ENCODE data around the gene PGM5.

The PGM5 gene

DNA sequence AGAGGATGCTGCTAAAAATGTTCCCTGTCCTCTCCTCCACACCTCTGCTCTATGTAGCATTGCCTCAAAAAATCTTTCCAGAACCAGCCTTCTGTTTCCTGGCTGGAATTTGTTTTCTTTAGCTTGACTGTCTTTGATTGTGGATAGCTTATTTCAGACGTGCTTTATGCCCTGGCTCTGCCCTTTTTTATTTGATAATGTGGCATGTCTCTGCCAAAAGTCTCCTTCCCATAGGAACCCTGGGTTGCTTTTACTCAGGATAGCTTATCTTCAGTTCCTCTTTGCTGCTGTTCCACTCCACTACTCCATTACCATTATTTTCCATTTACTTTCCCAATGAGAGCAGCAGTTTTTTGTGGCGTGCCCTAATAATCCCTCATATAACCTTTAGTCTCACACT is 185.2 kb downstream of the PGM5 start:
- no peak for DNase-seq

DNA sequence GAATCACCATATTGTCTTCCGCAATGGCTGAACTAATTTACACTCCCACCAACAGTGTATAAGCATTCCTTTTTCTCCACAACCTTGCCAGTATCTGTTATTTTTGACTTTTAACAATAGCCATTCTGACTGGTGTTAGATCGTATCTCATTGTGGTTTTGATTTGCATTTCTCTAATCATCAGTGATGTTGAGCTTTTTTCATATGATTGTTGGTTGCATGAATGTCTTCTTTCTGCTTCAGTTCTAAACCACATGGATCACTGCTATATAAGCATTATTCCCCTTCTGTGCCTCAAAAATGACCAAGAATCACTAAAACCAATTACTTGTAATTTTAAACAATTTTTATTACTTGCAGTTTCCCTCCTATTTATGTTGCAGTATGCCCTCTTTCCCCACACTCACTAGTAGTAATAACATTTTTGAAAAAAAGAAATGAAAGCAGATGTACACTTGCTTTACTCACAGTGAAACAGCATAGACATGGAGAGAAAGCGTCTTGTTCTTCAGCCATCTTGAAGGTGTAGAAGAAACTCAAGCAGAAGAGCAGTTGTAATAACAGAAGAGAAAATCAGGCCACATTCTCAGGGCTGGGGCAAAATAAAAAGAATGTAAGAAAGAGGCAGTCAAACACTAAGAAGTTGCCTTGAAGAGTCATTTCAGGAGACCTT is 188.8 kb downstream of the PGM5 start:
- no peak for DNase-seq

DNA sequence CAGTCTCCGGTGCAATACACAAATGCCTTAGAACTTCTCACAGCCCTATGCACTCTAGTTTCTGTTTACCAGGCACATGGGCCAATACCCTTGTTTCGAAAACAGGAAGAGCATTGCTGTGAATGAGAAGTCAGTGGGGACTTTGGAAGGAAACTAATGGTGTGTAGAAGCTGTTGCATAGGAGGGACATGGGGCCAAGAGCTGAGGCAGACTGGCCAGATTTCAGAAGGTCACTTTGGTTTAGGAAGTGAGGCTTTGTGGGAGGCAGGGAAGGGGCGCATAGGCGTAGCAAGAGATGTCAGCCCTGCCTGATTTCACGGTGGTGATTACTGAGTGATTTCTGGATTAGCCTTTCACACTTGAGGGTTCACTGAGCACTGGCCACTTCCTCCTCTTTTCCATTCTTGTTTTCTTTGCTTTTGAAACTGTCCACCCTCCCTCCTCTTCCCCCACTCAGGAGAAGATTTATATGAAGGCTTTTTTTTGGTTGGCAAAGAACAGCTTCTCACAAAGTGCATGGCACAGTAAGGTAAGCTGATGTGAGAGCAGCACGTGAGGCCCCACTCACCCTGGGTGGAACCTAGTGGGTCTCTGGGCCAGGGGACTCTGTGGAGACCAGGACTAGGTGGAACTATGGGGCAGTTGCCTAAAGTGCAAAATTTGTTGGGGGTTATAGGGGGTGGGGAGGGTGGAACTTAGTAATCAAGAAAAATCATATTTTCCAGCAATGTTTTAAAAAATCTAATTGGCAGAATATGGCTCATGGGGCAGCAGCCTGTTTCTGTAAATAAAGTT is 190.4 kb downstream of the PGM5 start:
- DNase-seq: no peak

GRCh38 chr9:68547417-68547816 is 191.0 kb downstream of the PGM5 start:
- DNase-seq: no peak

DNA sequence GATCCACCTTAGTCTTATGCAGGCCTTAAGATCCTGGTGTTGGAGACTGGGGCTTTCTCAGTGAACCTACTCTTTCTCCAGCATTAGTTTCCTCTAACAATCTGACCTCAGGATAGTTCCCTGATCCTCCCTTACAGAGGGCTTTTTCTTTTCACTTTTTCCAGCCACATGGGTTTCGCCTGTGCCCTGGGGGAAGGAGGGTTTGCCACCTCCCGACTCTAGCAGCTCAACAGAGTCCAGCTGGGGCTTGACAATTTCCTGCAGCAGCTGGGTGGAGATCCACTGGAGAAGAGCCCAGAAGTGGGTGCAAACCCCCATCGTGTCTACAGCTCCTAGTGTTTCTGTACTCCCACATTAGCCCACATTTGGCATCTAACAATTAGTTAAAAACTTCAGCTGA is 191.8 kb downstream of the PGM5 start:
- no peak for DNase-seq

- no peak for DNase-seq
These were observed 194.8 kb downstream of the PGM5 start for GRCh38 chr9:68551191-68551590.

GRCh38 chr9:68552700-68553476 is 196.5 kb downstream of the PGM5 start:
- no peak for DNase-seq

- DNase-seq: no peak
These were observed 199.2 kb downstream of the PGM5 start for GRCh38 chr9:68555437-68556150.

GRCh38 chr9:68558545-68558944 is 202.1 kb downstream of the PGM5 start:
- DNase-seq: no peak

- no peak for DNase-seq
These were observed 203.8 kb downstream of the PGM5 start for GRCh38 chr9:68560071-68560844.

DNA sequence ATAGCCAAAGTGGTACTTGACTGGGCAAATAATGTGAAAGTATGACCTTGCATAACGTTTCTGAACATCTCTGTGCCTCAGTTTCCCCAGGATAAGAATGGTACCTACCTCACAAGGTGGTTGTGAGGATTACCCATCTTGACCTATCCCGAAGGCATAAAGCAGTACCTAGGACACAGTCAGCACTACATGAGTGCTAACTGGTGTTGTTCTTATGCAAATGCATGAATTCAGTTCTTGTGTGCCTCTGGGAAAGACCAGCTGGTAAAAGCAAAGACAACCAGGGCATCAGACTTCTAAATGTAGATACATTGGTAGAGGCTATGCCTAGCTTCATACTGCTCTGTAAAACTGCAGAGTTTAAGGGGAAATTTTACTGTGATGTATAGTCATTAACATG is 206.1 kb downstream of the PGM5 start:
- no peak for DNase-seq

- no peak for DNase-seq
These were observed 211.2 kb downstream of the PGM5 start for GRCh38 chr9:68567565-68567964.

DNA sequence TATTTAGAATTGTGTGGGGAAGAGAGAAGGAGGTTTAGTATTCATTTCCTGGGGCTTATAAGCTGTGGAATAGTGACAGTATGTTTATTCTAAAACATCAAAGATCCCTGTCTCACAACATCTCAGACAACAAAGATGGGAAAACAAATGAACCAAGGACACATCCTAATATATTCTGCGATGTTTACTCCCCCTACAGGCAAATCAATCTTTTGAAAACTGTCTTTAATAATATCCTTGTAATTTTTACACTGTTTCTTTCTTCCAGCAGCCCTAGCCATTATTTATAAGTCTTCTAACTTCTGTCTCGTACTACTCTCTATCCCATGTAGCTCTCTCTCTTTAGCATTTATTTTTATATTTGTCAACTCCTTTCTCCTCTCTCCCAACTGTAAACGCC is 217.7 kb downstream of the PGM5 start:
- no peak for DNase-seq

- no peak for DNase-seq
These were observed 219.4 kb downstream of the PGM5 start for GRCh38 chr9:68575817-68576216.

- DNase-seq: no peak
These were observed 221.6 kb downstream of the PGM5 start for GRCh38 chr9:68577774-68578591.

All from DMS79 treated with DMSO at 0.1 percent for 48 hours (cell line).